OCI-LY1 (cell line): ENCODE results near the gene CCDC27.

ENCODE experiments used
- H2AFZ ChIP-seq: fragments of 200-600 bp; sonication (generic), shearing (Covaris generic); 2 replicates; pipeline ENCODE4 v1.6.0; 2014; ENCODE audit warnings: antibody characterized with exemption, mild to moderate bottlenecking, low read length
- H3F3A ChIP-seq: fragments of 200-600 bp; sonication (generic), shearing (Covaris generic); 2 replicates; pipeline ENCODE4 v1.6.0; 2014; ENCODE audit warnings: mild to moderate bottlenecking, antibody characterized with exemption, low read length, moderate library complexity; ENCODE audit not compliant: insufficient read depth
- H3K27ac ChIP-seq: fragments of 200-600 bp; sonication (generic); 2 replicates; pipeline ENCODE4 v1.5.1; 2014; ENCODE audit warnings: low read length, mixed run types, mild to moderate bottlenecking, low read depth; ENCODE audit not compliant: poor library complexity, severe bottlenecking
- H3K27me3 ChIP-seq: fragments of 200-600 bp; sonication (generic); 2 replicates; pipeline ENCODE4 v1.6.0; 2014; ENCODE audit warnings: antibody characterized with exemption, mild to moderate bottlenecking, low read length, moderate library complexity; ENCODE audit not compliant: insufficient read depth
- H3K36me3 ChIP-seq: fragments of 200-600 bp; sonication (generic); 2 replicates; pipeline ENCODE4 v1.6.1; 2014; ENCODE audit warnings: mild to moderate bottlenecking, antibody characterized with exemption, low read length, moderate library complexity, mixed read lengths; ENCODE audit not compliant: insufficient read depth
- H3K4me1 ChIP-seq: fragments of 200-600 bp; sonication (generic); 2 replicates; pipeline ENCODE4 v1.5.1; 2014; ENCODE audit warnings: mild to moderate bottlenecking, low read length, moderate library complexity; ENCODE audit not compliant: insufficient read depth, severe bottlenecking
- H3K4me2 ChIP-seq: fragments of 200-600 bp; sonication (generic), shearing (Covaris generic); 2 replicates; pipeline ENCODE4 v1.6.1; 2014; ENCODE audit warnings: low read length
- H3K4me3 ChIP-seq: fragments of 200-600 bp; sonication (generic); 2 replicates; pipeline ENCODE4 v1.5.1; 2014; ENCODE audit warnings: low read length, low read depth, mild to moderate bottlenecking, mixed read lengths; ENCODE audit not compliant: poor library complexity, severe bottlenecking
- H3K79me2 ChIP-seq: fragments of 200-600 bp; shearing (Covaris generic); 2 replicates; pipeline ENCODE4 v1.6.1; 2016; ENCODE audit warnings: mixed run types, low read length, mixed read lengths; ENCODE audit not compliant: insufficient read depth
- H3K9ac ChIP-seq: fragments of 200-600 bp; sonication (generic), shearing (Covaris generic); 2 replicates; pipeline ENCODE4 v1.6.1; 2014; ENCODE audit warnings: mild to moderate bottlenecking, low read length, mixed read lengths
- H3K9me2 ChIP-seq: fragments of 200-600 bp; sonication (generic), shearing (Covaris generic); 2 replicates; pipeline ENCODE4 v1.6.1; 2014; ENCODE audit warnings: low read depth, mild to moderate bottlenecking, low read length, mixed read lengths
- H3K9me3 ChIP-seq: fragments of 200-600 bp; shearing (Covaris generic); 2 replicates; pipeline ENCODE4 v1.6.1; 2014; ENCODE audit warnings: low read length, mixed read lengths
- H4K20me1 ChIP-seq: fragments of 200-600 bp; sonication (generic), shearing (Covaris generic); 2 replicates; pipeline ENCODE4 v1.6.0; 2016; ENCODE audit warnings: mild to moderate bottlenecking, low read length; ENCODE audit not compliant: insufficient read depth
- EZH2 ChIP-seq: fragments of 200-600 bp; sonication (generic), shearing (Covaris generic); IDR thresholded peaks from 2 replicates; pipeline ENCODE4 v1.8.0; 2017; ENCODE audit warnings: borderline replicate concordance, mixed run types, mild to moderate bottlenecking, antibody characterized with exemption, low read length, moderate library complexity, mixed read lengths
- TF ChIP-seq, protein P1 (sequence below): fragments of 200-600 bp; sonication (generic), shearing (Covaris generic); IDR thresholded peaks from 2 replicates; pipeline ENCODE4 v1.5.1; 2017; ENCODE audit warnings: mild to moderate bottlenecking, antibody characterized with exemption, low read length, moderate library complexity, mixed read lengths

CCDC27 gene

DNA sequence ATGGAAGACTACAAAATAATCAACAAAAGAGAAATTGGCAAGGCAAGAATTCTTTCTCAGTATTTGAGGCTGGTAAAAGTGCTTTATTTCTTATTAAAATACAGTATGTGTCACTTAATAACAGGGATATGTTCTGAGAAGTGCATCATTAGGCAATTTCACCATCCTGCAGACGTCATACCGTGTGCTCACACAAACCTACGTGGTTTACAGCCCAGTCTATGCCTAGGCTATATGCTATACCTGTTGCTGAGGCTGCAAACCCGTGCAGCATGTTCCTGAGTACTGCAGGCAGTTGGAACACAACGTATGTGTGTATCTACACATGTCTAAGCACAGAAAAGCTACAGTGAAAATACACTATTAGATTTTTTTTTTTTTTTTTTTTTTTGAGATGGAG is 2.7 kb upstream of the CCDC27 start:
- Histone ChIP-seq H3K27ac (no peak overlapping the region), H3F3A (no peaks in the 10 kb centered on the region), H3K36me3 (no peaks in the 10 kb centered on the region), H3K4me2 (no peak overlapping the region), H3K4me3 (no peak overlapping the region), H3K27me3 (no peaks in the 10 kb centered on the region), H4K20me1 (no peaks in the 10 kb centered on the region), H3K9me3 (no peaks in the 10 kb centered on the region), H3K9ac (no peak overlapping the region), H3K4me1 (peaks cover 31% of the 10 kb centered on the region), H3K79me2 (no peaks in the 10 kb centered on the region), H3K9me2 (no peaks in the 10 kb centered on the region), H2AFZ (no peak overlapping the region)
- TF ChIP-seq, protein P1, sequence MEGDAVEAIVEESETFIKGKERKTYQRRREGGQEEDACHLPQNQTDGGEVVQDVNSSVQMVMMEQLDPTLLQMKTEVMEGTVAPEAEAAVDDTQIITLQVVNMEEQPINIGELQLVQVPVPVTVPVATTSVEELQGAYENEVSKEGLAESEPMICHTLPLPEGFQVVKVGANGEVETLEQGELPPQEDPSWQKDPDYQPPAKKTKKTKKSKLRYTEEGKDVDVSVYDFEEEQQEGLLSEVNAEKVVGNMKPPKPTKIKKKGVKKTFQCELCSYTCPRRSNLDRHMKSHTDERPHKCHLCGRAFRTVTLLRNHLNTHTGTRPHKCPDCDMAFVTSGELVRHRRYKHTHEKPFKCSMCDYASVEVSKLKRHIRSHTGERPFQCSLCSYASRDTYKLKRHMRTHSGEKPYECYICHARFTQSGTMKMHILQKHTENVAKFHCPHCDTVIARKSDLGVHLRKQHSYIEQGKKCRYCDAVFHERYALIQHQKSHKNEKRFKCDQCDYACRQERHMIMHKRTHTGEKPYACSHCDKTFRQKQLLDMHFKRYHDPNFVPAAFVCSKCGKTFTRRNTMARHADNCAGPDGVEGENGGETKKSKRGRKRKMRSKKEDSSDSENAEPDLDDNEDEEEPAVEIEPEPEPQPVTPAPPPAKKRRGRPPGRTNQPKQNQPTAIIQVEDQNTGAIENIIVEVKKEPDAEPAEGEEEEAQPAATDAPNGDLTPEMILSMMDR, result no peak
- no peak for TF ChIP-seq EZH2

DNA sequence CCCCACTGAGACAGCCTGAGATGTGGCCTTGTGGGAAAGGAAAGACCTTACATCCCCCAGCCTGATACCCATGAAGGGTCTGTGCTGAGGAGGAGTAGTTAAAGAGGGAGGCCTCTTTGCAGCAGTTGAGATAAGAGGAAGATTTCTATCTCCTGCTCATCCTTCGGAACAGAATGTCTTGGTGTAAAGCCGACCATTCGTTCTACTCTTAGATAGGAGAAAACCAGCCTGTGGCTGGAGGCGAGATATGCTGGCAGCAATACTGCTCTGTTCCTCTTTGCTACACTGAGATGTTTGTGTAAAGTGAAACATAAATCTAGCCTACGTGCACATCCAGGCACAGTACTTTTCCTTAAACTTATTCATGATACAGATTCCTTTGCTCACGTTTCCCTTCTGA is 1.5 kb upstream of the CCDC27 start:
- no peak overlapping the region for H3K27ac ChIP-seq
- H3K4me1 ChIP-seq, result peaks cover 19% of the 10 kb centered on the region
- no peak overlapping the region for H2AFZ ChIP-seq
- no peaks in the 10 kb centered on the region for H3K9me3 ChIP-seq
- H3K4me3 ChIP-seq, result no peak overlapping the region
- H3K36me3 ChIP-seq, result no peaks in the 10 kb centered on the region
- no peaks in the 10 kb centered on the region for H4K20me1 ChIP-seq
- no peak overlapping the region for H3K9ac ChIP-seq
- H3K9me2 ChIP-seq, result no peaks in the 10 kb centered on the region
- H3F3A ChIP-seq, result no peaks in the 10 kb centered on the region
- no peaks in the 10 kb centered on the region; the same call in 1 of the 2 replicates for H3K27me3 ChIP-seq
- H3K4me2 ChIP-seq, result no peak overlapping the region
- TF ChIP-seq, protein P1, result no peak
- TF ChIP-seq EZH2, result no peak
- H3K79me2 ChIP-seq, result no peaks in the 10 kb centered on the region

DNA sequence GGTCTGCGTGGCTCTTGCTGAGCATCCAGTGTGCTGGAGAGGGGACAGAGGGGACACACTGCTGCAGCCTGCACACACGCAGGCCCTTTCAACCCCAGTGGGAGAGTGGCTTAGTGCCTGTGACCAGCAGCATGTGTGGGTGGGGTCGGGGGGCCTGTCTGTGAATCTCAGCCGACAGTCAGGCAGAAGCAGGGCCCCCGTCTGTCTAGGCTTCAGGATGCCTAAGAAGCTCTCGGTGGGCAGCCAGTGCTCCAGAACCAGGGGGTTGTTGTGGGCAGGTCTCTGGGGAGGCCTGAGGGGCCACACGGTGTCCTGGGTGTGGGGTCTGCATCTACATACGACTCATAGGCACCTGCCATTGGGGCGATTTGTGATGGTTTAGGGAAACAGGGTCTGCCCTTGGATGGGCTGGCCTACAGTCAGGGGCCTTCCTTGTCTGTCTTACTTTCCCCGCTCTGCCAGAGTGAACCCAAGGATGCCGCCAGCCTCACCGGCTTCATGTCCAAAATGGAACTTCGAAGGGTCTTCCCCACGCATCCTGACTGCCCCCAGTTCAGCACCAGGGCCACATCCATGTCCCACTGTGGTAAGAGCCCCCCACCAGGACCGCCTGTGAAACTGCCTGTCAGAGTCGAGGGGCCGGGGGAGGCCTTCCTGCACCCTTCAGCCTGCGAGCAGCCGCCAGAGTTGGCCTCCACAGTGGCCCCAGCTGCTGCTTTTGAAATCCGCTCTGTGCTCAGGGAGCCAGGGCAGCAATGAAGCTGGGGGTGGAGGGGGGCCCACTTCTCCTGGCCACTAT is 1.6 kb downstream of the CCDC27 start:
- H3K9ac ChIP-seq, result no peak overlapping the region
- no peak overlapping the region for H3K4me2 ChIP-seq

More for the DNA sequence above, 1.6 kb downstream of the CCDC27 start:
- Histone ChIP-seq H3K4me3 (no peak overlapping the region), H3K27ac (no peak overlapping the region), H3K4me1 (no peaks in the 10 kb centered on the region), H3K36me3 (no peaks in the 10 kb centered on the region), H3K9me2 (no peaks in the 10 kb centered on the region), H3K9me3 (no peaks in the 10 kb centered on the region), H3K79me2 (no peaks in the 10 kb centered on the region), H4K20me1 (no peaks in the 10 kb centered on the region), H3F3A (no peaks in the 10 kb centered on the region), H3K27me3 (peaks cover 3% of the 10 kb centered on the region; the same call in 1 of the 2 replicates), H2AFZ (no peak overlapping the region)
- TF ChIP-seq, protein P1, result no peak
- no peak for TF ChIP-seq EZH2
